B cell (primary cell): Measurements from ENCODE around the gene SKAP1. TPM values are rescaled to one million over a fixed set of nuclear protein-coding genes. Genes with fewer than 3 reads are reported as not detected.
A peak's percentile ranks its signal among the peaks of the same experiment; 100 is the strongest.

Source experiments
- ATAC-seq: fragments of 200-7000 bp; cut with Tn5 transposase; one replicate; pipeline ENCODE4 v1.10.0; 2021; ENCODE audit warnings: low read depth, mild to moderate bottlenecking, moderate number of reproducible peaks, moderate library complexity
- CTCF ChIA-PET: fragments of 350-600 bp; sonication (Branson Sonifier 250); formaldehyde crosslinking; loops from one replicate; lab custom pipeline; 2021; ENCODE audit warnings: antibody characterized with exemption, inconsistent platforms; lab: Charles Lee
- POLR2A ChIA-PET: fragments of 350-600 bp; sonication (Branson Sonifier 250); formaldehyde crosslinking; loops from one replicate; lab custom pipeline; 2021; ENCODE audit warnings: antibody characterized with exemption; lab: Charles Lee
- DNase-seq: peaks from one replicate; pipeline ENCODE4 v3.0.0; 2013
- H2AFZ ChIP-seq: 2 replicates; pipeline ENCODE4 v1.6.1; 2012; ENCODE audit warnings: mild to moderate bottlenecking, low read depth, low read length; ENCODE audit not compliant: insufficient read depth, poor library complexity, severe bottlenecking
- H3K27ac ChIP-seq, 2 donors: 1 replicate in 1 of 2; 2 replicates in 1 of 2; pipeline ENCODE4 v1.5.1; 2012 to 2013; ENCODE audit warnings: low read length in 2 of 2, mild to moderate bottlenecking in 2 of 2, moderate library complexity in 1 of 2
- H3K27me3 ChIP-seq, 4 experiments: fragments of 200-600 bp in 1 of 4; sonication (generic) in 1 of 4; replicated peaks in 1 of 4; 1 replicate in 2 of 4; 2 replicates in 2 of 4; pipeline versions ENCODE4 v1.6.1 to v1.7.0; 2013 to 2016; ENCODE audit warnings: low read length in 3 of 4, mild to moderate bottlenecking in 2 of 4, mixed read lengths in 1 of 4, moderate library complexity in 1 of 4; ENCODE audit not compliant: insufficient read depth in 4 of 4, control insufficient read depth in 3 of 4; ENCODE audit errors: control extremely low read depth in 1 of 4
- H3K36me3 ChIP-seq, 2 experiments: replicated peaks in 1 of 2; 1 replicate in 1 of 2; 2 replicates in 1 of 2; pipeline versions ENCODE4 v1.6.1 to v1.7.1; 2013; ENCODE audit warnings: low read length in 1 of 2; ENCODE audit not compliant: insufficient read depth in 2 of 2, control insufficient read depth in 1 of 2; ENCODE audit errors: control extremely low read depth in 1 of 2, extremely low read depth in 1 of 2
- H3K4me1 ChIP-seq, 2 donors: fragments of 200-600 bp in 1 of 2; sonication (generic) in 1 of 2; 1 replicate in 1 of 2; 2 replicates in 1 of 2; pipeline versions ENCODE4 v1.5.1 to v1.6.1; 2013 to 2017; ENCODE audit warnings: low read length in 2 of 2; ENCODE audit not compliant: control insufficient read depth in 2 of 2, insufficient read depth in 2 of 2
- H3K4me2 ChIP-seq: replicated peaks from 2 replicates; pipeline ENCODE3; 2012; ENCODE audit warnings: mild to moderate bottlenecking, low read depth, low read length; ENCODE audit not compliant: poor library complexity, severe bottlenecking
- H3K4me3 ChIP-seq, 5 experiments: fragments of 200-600 bp in 1 of 5; sonication (generic) in 1 of 5; 1 replicate in 3 of 5; 2 replicates in 2 of 5; pipeline versions ENCODE4 v1.5.1 to v1.7.0; 2011 to 2016; ENCODE audit warnings: low read length in 4 of 5, mild to moderate bottlenecking in 4 of 5, low read depth in 2 of 5, control low read depth in 1 of 5, moderate library complexity in 1 of 5; ENCODE audit not compliant: insufficient read depth in 1 of 5; ENCODE audit errors: control extremely low read depth in 1 of 5, extremely low read depth in 1 of 5
- H3K79me2 ChIP-seq: fragments of 200-600 bp; sonication (generic); one replicate; pipeline ENCODE4 v1.6.0; 2016; ENCODE audit warnings: low read length; ENCODE audit not compliant: control insufficient read depth, insufficient read depth
- H3K9ac ChIP-seq: fragments of 200-600 bp; sonication (generic); 2 replicates; pipeline ENCODE4 v1.6.1; 2017; ENCODE audit warnings: mild to moderate bottlenecking, low read length, moderate library complexity
- H3K9me3 ChIP-seq, 3 donors: one replicate each; pipeline versions ENCODE4 v1.6.1 to v1.7.1; 2013; ENCODE audit warnings: low read length in 2 of 3; ENCODE audit not compliant: control insufficient read depth in 2 of 3, insufficient read depth in 1 of 3; ENCODE audit errors: control extremely low read depth in 1 of 3
- H4K20me1 ChIP-seq: 2 replicates; pipeline ENCODE4 v1.6.0; 2012; ENCODE audit warnings: mild to moderate bottlenecking, low read length; ENCODE audit not compliant: insufficient read depth, control insufficient read depth, poor library complexity, severe bottlenecking
- H3K27ac Mint-ChIP-seq: one replicate; pipeline ENCODE4 v1.8.0; 2021; ENCODE audit warnings: mixed read lengths
- H3K27me3 Mint-ChIP-seq: one replicate; pipeline ENCODE4 v1.8.0; 2021; ENCODE audit warnings: mixed read lengths
- H3K4me1 Mint-ChIP-seq: one replicate; pipeline ENCODE4 v1.8.0; 2021; ENCODE audit warnings: mixed read lengths
- H3K4me3 Mint-ChIP-seq: one replicate; pipeline ENCODE4 v1.8.0; 2021; ENCODE audit warnings: mixed read lengths
- H3K9me3 Mint-ChIP-seq: one replicate; pipeline ENCODE4 v1.8.0; 2022; ENCODE audit warnings: mixed read lengths; ENCODE audit not compliant: insufficient read depth
- EZH2 ChIP-seq: IDR thresholded peaks from 2 replicates; pipeline ENCODE4 v1.6.1; 2012; ENCODE audit warnings: borderline replicate concordance, low read depth, mild to moderate bottlenecking, moderate library complexity, low read length; ENCODE audit not compliant: insufficient read depth, poor library complexity, severe bottlenecking
- WGBS: methylation state at CpG from one replicate; pipeline ENCODE4 v1.1.5; 2013; ENCODE audit warnings: missing lambda C conversion rate; ENCODE audit not compliant: insufficient coverage; 5-methylcytosine and 5-hydroxymethylcytosine counted together
- intact Hi-C: fragments of 100-400 bp; cut with micrococcal nuclease; formaldehyde crosslinking; loops from one replicate; pipeline ENCODE4 v1.10.0; 2022
- polyA plus RNA-seq: library from polyadenylated mRNA; depleted of rRNA; stranded (reverse); fragments of >200 nt; gene quantifications from 2 replicates; pipeline ENCODE4 v1.2.3, GENCODE V29; 2012
- total RNA-seq, 2 donors: library from RNA; stranded (reverse); fragments of 120-200 nt in 1 of 2; gene quantifications; 1 replicate in 1 of 2; 2 replicates in 1 of 2; pipeline versions ENCODE4 v1.2.3 to v1.2.4, GENCODE V29; 2013 to 2022
- TF ChIP-seq, protein P1 (sequence below): fragments of 200-600 bp; IDR thresholded peaks from one replicate; pipeline ENCODE4 v1.8.0; 2022; ENCODE audit warnings: antibody characterized with exemption, mild to moderate bottlenecking

Gene SKAP1
- total and polyA plus RNA-seq, 2 donors (not counting 1 experiment from before 2014, with no cell fraction given): 33.1 to 37.3 TPM

- no peak overlapping the region for H3K9ac ChIP-seq
- no peaks in the 10 kb centered on the region for H4K20me1 ChIP-seq
- Mint-ChIP-seq H3K4me3 (peak overlapping the region; percentile 17), H3K9me3 (no peaks in the 10 kb centered on the region), H3K27ac (peak overlapping the region; percentile 15), H3K27me3 (peaks cover 8% of the 10 kb centered on the region), H3K4me1 (peaks cover 39% of the 10 kb centered on the region)
- H3K4me3 ChIP-seq: peak overlapping the region in 1 of 5 experiments; percentile 20
- WGBS: 9% methylated on average over 14 of the region's 22 CpGs
- H2AFZ ChIP-seq: peak overlapping the region; percentile 7
- H3K27me3 ChIP-seq: peaks cover 0 to 8% (median 0%) of the 10 kb centered on the region in 4 experiments
- peak overlapping the region; percentile 54 for H3K4me2 ChIP-seq
- ChIA-PET POLR2A (interaction anchor here (0.6 to 0.9 kb wide), 2 partner anchors 13 to 34 kb away, joined by 4 to 8 read pairs; no protein-coding TSS in a partner anchor), CTCF (interaction anchor here (0.6 to 6.9 kb wide), 29 partner anchors 9 to 149 kb away, joined by 3 to 108 read pairs (median 5); no protein-coding TSS in a partner anchor)
- DNase-seq (peak; percentile 89), ATAC-seq (peak; percentile 96)
- peaks cover 35 to 41% of the 10 kb centered on the region in 2 donors for H3K4me1 ChIP-seq
- TF ChIP-seq, protein P1, sequence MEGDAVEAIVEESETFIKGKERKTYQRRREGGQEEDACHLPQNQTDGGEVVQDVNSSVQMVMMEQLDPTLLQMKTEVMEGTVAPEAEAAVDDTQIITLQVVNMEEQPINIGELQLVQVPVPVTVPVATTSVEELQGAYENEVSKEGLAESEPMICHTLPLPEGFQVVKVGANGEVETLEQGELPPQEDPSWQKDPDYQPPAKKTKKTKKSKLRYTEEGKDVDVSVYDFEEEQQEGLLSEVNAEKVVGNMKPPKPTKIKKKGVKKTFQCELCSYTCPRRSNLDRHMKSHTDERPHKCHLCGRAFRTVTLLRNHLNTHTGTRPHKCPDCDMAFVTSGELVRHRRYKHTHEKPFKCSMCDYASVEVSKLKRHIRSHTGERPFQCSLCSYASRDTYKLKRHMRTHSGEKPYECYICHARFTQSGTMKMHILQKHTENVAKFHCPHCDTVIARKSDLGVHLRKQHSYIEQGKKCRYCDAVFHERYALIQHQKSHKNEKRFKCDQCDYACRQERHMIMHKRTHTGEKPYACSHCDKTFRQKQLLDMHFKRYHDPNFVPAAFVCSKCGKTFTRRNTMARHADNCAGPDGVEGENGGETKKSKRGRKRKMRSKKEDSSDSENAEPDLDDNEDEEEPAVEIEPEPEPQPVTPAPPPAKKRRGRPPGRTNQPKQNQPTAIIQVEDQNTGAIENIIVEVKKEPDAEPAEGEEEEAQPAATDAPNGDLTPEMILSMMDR: peak; percentile 98
- TF ChIP-seq EZH2: no peak
- H3K79me2 ChIP-seq: no peaks in the 10 kb centered on the region
- intact Hi-C loops: loop anchor here (1.0 to 10.0 kb wide), 5 partner anchors 16 to 432 kb away; no protein-coding TSS in a partner anchor
- no peak overlapping the region for H3K27ac ChIP-seq
- H3K9me3 ChIP-seq: peaks cover 0 to 9% (median 0%) of the 10 kb centered on the region in 3 donors
- no peaks in the 10 kb centered on the region for H3K36me3 ChIP-seq
Measured at GRCh38 chr17:48457080-48457836, 27.2 kb upstream of the SKAP1 start.
